SK-N-SH (cell line): Measurements from ENCODE around the gene SOX15. TPM values are rescaled to one million over a fixed set of nuclear protein-coding genes. Genes with fewer than 3 reads are reported as not detected.

Experiments
- CTCF ChIA-PET: fragments of 300-600, 350-600 bp; formaldehyde crosslinking; extraction: SDS; loops from one replicate; lab custom pipeline; 2021; lab: Yijun Ruan, JAX
- POLR2A ChIA-PET: fragments of 350-600 bp; sonication (Branson Sonifier 250); formaldehyde crosslinking; extraction: SDS; loops from one replicate; lab custom pipeline; 2020; ENCODE audit warnings: antibody characterized with exemption, inconsistent platforms; lab: Yijun Ruan, JAX
- DNase-seq: peaks from one replicate; pipeline ENCODE4 v3.0.0; 2012
- H2AFZ ChIP-seq: fragments of 200-600 bp; sonication (generic); 2 replicates; pipeline ENCODE4 v1.8.1; 2016; ENCODE audit warnings: antibody characterized with exemption, mild to moderate bottlenecking, low read depth
- H3F3A ChIP-seq: fragments of 200-600 bp; sonication (generic); replicated peaks from 2 replicates; pipeline ENCODE3; 2016; ENCODE audit warnings: antibody characterized with exemption, mild to moderate bottlenecking; ENCODE audit not compliant: insufficient read depth
- H3K27ac ChIP-seq, 2 experiments: fragments of 200-500 bp in 1 of 2; fragments of 200-600 bp in 1 of 2; sonication (Bioruptor generic) in 1 of 2; sonication (generic), shearing (Covaris generic) in 1 of 2; 2 replicates each; pipeline versions ENCODE4 v1.5.1 to v1.6.1; 2014 to 2016; ENCODE audit warnings: low read depth in 2 of 2, inconsistent platforms in 1 of 2, low read length in 1 of 2, mild to moderate bottlenecking in 1 of 2, mixed read lengths in 1 of 2
- H3K27me3 ChIP-seq: fragments of 200-600 bp; sonication (generic), shearing (Covaris generic); 2 replicates; pipeline ENCODE4 v1.6.1; 2016; ENCODE audit warnings: mixed run types; ENCODE audit not compliant: insufficient read depth
- H3K36me3 ChIP-seq, 2 experiments: fragments of 200-500 bp in 1 of 2; fragments of 200-600 bp in 1 of 2; sonication (Bioruptor generic) in 1 of 2; sonication (generic) in 1 of 2; replicated peaks in 1 of 2; 2 replicates each; pipeline versions ENCODE3 to v1.5.1; 2014 to 2016; ENCODE audit warnings: low read length in 1 of 2, mild to moderate bottlenecking in 1 of 2; ENCODE audit not compliant: insufficient read depth in 2 of 2, control insufficient read depth in 1 of 2
- H3K4me1 ChIP-seq, 2 experiments: fragments of 200-500 bp in 1 of 2; fragments of 200-600 bp in 1 of 2; sonication (Bioruptor generic) in 1 of 2; sonication (generic), shearing (Covaris generic) in 1 of 2; 2 replicates each; pipeline versions ENCODE4 v1.5.1 to v1.6.1; 2014 to 2016; ENCODE audit warnings: low read depth in 1 of 2, low read length in 1 of 2, mixed run types in 1 of 2; ENCODE audit not compliant: insufficient read depth in 2 of 2, control insufficient read depth in 1 of 2
- H3K4me2 ChIP-seq: fragments of 200-600 bp; sonication (generic), shearing (Covaris generic); 2 replicates; pipeline ENCODE4 v1.6.1; 2017; ENCODE audit warnings: mixed run types
- H3K4me3 ChIP-seq, 2 experiments: fragments of 200-500 bp in 1 of 2; fragments of 200-600 bp in 1 of 2; sonication (Bioruptor generic) in 1 of 2; sonication (generic), shearing (Covaris generic) in 1 of 2; 2 replicates each; pipeline versions ENCODE4 v1.5.1 to v1.8.1; 2014 to 2016; ENCODE audit warnings: low read depth in 2 of 2, inconsistent platforms in 1 of 2, low read length in 1 of 2, mild to moderate bottlenecking in 1 of 2, mixed read lengths in 1 of 2, moderate library complexity in 1 of 2
- H3K79me2 ChIP-seq: fragments of 200-600 bp; sonication (generic); 2 replicates; pipeline ENCODE4 v1.8.1; 2017; ENCODE audit warnings: mild to moderate bottlenecking; ENCODE audit not compliant: insufficient read depth
- H3K9ac ChIP-seq: fragments of 200-600 bp; sonication (generic); 2 replicates; pipeline ENCODE4 v1.6.1; 2017; ENCODE audit warnings: mixed run types
- H3K9me2 ChIP-seq: fragments of 200-600 bp; sonication (generic); 2 replicates; pipeline ENCODE4 v1.6.1; 2017; ENCODE audit warnings: mixed run types
- H3K9me3 ChIP-seq: fragments of 200-600 bp; sonication (generic); 2 replicates; pipeline ENCODE4 v1.6.1; 2017; ENCODE audit warnings: mixed run types, mild to moderate bottlenecking, moderate library complexity
- H4K20me1 ChIP-seq: fragments of 200-600 bp; sonication (generic); 2 replicates; pipeline ENCODE4 v1.6.1; 2017; ENCODE audit warnings: mild to moderate bottlenecking, mixed run types; ENCODE audit not compliant: insufficient read depth
- CHD2 ChIP-seq: fragments of 150-350 bp; IDR thresholded peaks from 2 replicates; pipeline ENCODE4 v1.6.1; 2018; ENCODE audit warnings: low read length; ENCODE audit not compliant: partially characterized antibody
- ELF1 ChIP-seq: IDR thresholded peaks from 2 replicates; pipeline ENCODE4 v1.4.0; 2012
- FOSL2 ChIP-seq: IDR thresholded peaks from 2 replicates; pipeline ENCODE4 v1.4.0; 2012; ENCODE audit warnings: low read depth, mild to moderate bottlenecking, moderate library complexity, borderline replicate concordance
- FOXM1 ChIP-seq: IDR thresholded peaks from 2 replicates; pipeline ENCODE4 v1.4.0; 2012; ENCODE audit warnings: low read depth, mild to moderate bottlenecking
- GABPA ChIP-seq: IDR thresholded peaks from 2 replicates; pipeline ENCODE4 v1.4.0; 2012; ENCODE audit warnings: low read depth, mild to moderate bottlenecking
- JUND ChIP-seq: IDR thresholded peaks from 2 replicates; pipeline ENCODE4 v1.4.0; 2012
- MEF2A ChIP-seq: IDR thresholded peaks from 2 replicates; pipeline ENCODE4 v1.4.0; 2012; ENCODE audit warnings: low read depth, borderline replicate concordance
- MXI1 ChIP-seq: IDR thresholded peaks from 2 replicates; pipeline ENCODE4 v1.6.1; 2012; ENCODE audit warnings: mild to moderate bottlenecking, low read depth, low read length, improper control_type of control experiment
- NFIC ChIP-seq: IDR thresholded peaks from 2 replicates; pipeline ENCODE4 v1.4.0; 2012; ENCODE audit warnings: borderline replicate concordance
- NRF1 ChIP-seq: IDR thresholded peaks from 2 replicates; pipeline ENCODE4 v1.6.1; 2012; ENCODE audit warnings: low read depth, mild to moderate bottlenecking, low read length
- RFX5 ChIP-seq: IDR thresholded peaks from 2 replicates; pipeline ENCODE4 v1.6.1; 2012; ENCODE audit warnings: mild to moderate bottlenecking, improper control_type of control experiment, low read length
- RXRA ChIP-seq: IDR thresholded peaks from 2 replicates; pipeline ENCODE4 v1.4.0; 2012; ENCODE audit warnings: low read depth, mild to moderate bottlenecking, borderline replicate concordance
- SIN3A ChIP-seq: IDR thresholded peaks from 2 replicates; pipeline ENCODE4 v1.6.1; 2012; ENCODE audit warnings: low read depth, mild to moderate bottlenecking, low read length, moderate library complexity, borderline replicate concordance
- SMC3 ChIP-seq: IDR thresholded peaks from 2 replicates; pipeline ENCODE4 v1.6.1; 2012; ENCODE audit warnings: low read depth, low read length, improper control_type of control experiment
- TCF12 ChIP-seq: IDR thresholded peaks from 2 replicates; pipeline ENCODE4 v1.4.0; 2012
- WGBS: methylation state at CpG from one replicate; pipeline ENCODE4 v1.1.6; 2017; ENCODE audit warnings: low lambda C conversion rate; 5-methylcytosine and 5-hydroxymethylcytosine counted together
- polyA plus RNA-seq, 3 experiments: library from polyadenylated mRNA; depleted of rRNA; stranded (reverse); fragments of >200 nt; gene quantifications; 2 replicates each; pipeline ENCODE4 v1.2.3, GENCODE V29; 2012
- TF ChIP-seq, protein P1 (sequence below): IDR thresholded peaks from 2 replicates; pipeline ENCODE4 v1.6.1; 2012; ENCODE audit warnings: mild to moderate bottlenecking, low read depth, low read length, moderate library complexity
- TF ChIP-seq, protein P2 (sequence below): fragments of 150-350 bp; IDR thresholded peaks from 2 replicates; pipeline ENCODE4 v1.6.1; 2017; ENCODE audit warnings: antibody characterized with exemption, low read length, low read depth, borderline replicate concordance

Gene SOX15
- polyA plus RNA-seq, 1 of the 3 experiments (the other 2 are of a cell fraction) = 1.3 TPM

DNA sequence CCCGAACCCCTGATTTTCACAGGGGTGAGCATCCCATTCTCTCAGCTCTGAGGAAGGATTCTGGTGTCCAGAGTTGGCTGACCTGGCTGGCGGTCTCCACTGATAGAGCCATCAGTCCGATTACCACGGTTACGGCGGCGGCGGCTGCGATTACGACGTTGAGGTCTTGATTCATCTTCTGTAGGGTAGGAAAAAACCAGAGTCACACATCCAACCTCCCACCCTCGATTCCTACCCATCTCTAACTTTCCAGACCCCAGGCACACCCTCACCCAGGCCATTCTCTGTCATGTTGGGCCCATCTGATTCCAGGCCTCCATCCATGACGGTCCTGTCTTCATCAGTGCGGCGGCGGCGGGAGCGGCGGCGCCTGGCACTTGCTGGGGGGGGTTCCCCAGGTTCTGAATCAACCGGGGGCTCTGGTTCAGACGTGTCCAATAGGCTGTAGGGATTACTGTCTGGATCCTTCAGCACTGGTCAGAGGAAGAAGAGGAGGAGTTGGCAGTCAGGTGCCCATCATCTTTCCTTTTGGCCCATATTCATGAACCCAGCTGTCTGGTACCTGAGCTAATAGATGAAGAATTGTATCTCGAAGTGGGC, 2.6 kb upstream of the SOX15 start:
- Histone ChIP-seq H3K9me2 (no peaks in the 10 kb centered on the region), H3K79me2 (peaks cover 12% of the 10 kb centered on the region; the same call in 1 of the 2 replicates), H3K27me3 (no peaks in the 10 kb centered on the region), H3K9me3 (no peaks in the 10 kb centered on the region), H3F3A (peaks cover 44% of the 10 kb centered on the region), H3K4me2 (no peak overlapping the region), H3K9ac (no peak overlapping the region), H3K36me3 (peaks cover 41 to 68% of the 10 kb centered on the region in 2 experiments), H3K27ac (no peak overlapping the region), H2AFZ (no peak overlapping the region), H3K4me1 (peaks cover 17 to 29% of the 10 kb centered on the region in 2 experiments), H4K20me1 (no peaks in the 10 kb centered on the region), H3K4me3 (no peak overlapping the region)
- WGBS = 93% methylated on average over 22 of the region's 23 CpGs
- CTCF ChIA-PET = interaction anchor here (1.5 kb wide), 1 partner anchor 17 kb away, joined by 7 read pairs; no protein-coding TSS in a partner anchor
- no peak for DNase-seq
- POLR2A ChIA-PET = interaction anchor here (1.4 kb wide), 1 partner anchor 9 kb away, joined by 3 read pairs; the partner anchor contains the start of gene MPDU1
- TF ChIP-seq MXI1 (no peak), RFX5 (no peak), JUND (no peak), MEF2A (no peak), NRF1 (no peak), SIN3A (no peak), FOXM1 (no peak), NFIC (no peak), RXRA (no peak)
- TF ChIP-seq, protein P1, sequence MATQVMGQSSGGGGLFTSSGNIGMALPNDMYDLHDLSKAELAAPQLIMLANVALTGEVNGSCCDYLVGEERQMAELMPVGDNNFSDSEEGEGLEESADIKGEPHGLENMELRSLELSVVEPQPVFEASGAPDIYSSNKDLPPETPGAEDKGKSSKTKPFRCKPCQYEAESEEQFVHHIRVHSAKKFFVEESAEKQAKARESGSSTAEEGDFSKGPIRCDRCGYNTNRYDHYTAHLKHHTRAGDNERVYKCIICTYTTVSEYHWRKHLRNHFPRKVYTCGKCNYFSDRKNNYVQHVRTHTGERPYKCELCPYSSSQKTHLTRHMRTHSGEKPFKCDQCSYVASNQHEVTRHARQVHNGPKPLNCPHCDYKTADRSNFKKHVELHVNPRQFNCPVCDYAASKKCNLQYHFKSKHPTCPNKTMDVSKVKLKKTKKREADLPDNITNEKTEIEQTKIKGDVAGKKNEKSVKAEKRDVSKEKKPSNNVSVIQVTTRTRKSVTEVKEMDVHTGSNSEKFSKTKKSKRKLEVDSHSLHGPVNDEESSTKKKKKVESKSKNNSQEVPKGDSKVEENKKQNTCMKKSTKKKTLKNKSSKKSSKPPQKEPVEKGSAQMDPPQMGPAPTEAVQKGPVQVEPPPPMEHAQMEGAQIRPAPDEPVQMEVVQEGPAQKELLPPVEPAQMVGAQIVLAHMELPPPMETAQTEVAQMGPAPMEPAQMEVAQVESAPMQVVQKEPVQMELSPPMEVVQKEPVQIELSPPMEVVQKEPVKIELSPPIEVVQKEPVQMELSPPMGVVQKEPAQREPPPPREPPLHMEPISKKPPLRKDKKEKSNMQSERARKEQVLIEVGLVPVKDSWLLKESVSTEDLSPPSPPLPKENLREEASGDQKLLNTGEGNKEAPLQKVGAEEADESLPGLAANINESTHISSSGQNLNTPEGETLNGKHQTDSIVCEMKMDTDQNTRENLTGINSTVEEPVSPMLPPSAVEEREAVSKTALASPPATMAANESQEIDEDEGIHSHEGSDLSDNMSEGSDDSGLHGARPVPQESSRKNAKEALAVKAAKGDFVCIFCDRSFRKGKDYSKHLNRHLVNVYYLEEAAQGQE = no peak
- TF ChIP-seq, protein P2, sequence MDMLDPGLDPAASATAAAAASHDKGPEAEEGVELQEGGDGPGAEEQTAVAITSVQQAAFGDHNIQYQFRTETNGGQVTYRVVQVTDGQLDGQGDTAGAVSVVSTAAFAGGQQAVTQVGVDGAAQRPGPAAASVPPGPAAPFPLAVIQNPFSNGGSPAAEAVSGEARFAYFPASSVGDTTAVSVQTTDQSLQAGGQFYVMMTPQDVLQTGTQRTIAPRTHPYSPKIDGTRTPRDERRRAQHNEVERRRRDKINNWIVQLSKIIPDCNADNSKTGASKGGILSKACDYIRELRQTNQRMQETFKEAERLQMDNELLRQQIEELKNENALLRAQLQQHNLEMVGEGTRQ = no peak

GRCh38 chr17:7591596-7591995, 1.7 kb upstream of the SOX15 start:
- H3K9me2 ChIP-seq = no peaks in the 10 kb centered on the region
- H3K36me3 ChIP-seq = peaks cover 35 to 71% of the 10 kb centered on the region in 2 experiments
- no peak overlapping the region for H3K4me3 ChIP-seq
- no peak for DNase-seq
- peak overlapping the region; percentile 8 to 47; a peak in 2 of 4 replicates for H3K27ac ChIP-seq
- TF ChIP-seq CHD2 (no peak), FOSL2 (no peak), TCF12 (no peak), GABPA (no peak), ELF1 (no peak), SIN3A (no peak), SMC3 (no peak)
- TF ChIP-seq, protein P1 = no peak
- H3F3A ChIP-seq = peaks cover 51% of the 10 kb centered on the region
- H3K4me1 ChIP-seq = peaks cover 17 to 32% of the 10 kb centered on the region in 2 experiments
- WGBS = 97% methylated on average over 5 of the region's 5 CpGs
- H3K4me2 ChIP-seq = no peak overlapping the region
- H3K9me3 ChIP-seq = no peaks in the 10 kb centered on the region
- H3K27me3 ChIP-seq = no peaks in the 10 kb centered on the region
- H2AFZ ChIP-seq = no peak overlapping the region
- ChIA-PET CTCF (interaction anchor here (0.8 to 3.4 kb wide), 4 partner anchors 31 to 155 kb away, joined by 3 to 17 read pairs (median 4); partner anchors contain the start of gene WRAP53), POLR2A (interaction anchor here (3.5 kb wide), 1 partner anchor 95 kb away, joined by 23 read pairs; the partner anchor contains the start of genes TP53 and WRAP53)
- no peak overlapping the region for H3K9ac ChIP-seq
- H3K79me2 ChIP-seq = peaks cover 11% of the 10 kb centered on the region; the same call in 1 of the 2 replicates
- H4K20me1 ChIP-seq = no peaks in the 10 kb centered on the region
